ENCODE measurements around the gene TTR.

Gene TTR

DNA sequence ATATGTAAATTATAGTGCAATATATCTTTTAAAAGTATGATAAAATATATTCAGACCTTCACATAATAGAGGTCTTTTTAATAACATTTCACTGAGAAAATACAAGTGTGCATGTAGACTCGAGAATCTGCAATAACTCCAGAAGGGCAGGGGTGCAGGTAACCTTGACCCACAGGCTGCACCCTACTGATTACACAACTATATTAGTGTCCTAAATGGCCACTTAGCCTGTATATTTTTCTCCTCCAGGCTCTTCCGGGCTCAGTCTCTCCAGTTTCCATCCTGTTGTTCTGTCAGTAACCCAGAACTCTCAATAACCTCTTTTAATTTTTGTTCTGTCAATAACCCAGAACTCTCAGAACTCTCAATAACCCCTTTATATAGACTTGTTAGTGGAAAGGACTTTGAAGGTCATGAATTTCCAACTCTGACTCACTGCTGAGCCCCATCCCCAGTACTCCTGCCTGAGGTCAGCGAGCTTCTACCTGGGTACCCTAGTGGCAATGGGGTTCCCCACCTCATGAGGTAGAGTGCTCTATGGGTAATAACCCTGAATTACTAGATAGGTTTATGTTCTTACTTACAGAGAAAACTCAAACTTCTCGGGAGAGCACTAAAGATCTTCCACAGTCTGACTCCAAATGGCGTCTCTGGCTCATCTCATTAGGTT, 8.4 kb upstream of the TTR start:
- no peak for DNase-seq (ENCODE audit: low read depth)
- TF ChIP-seq, protein P1, sequence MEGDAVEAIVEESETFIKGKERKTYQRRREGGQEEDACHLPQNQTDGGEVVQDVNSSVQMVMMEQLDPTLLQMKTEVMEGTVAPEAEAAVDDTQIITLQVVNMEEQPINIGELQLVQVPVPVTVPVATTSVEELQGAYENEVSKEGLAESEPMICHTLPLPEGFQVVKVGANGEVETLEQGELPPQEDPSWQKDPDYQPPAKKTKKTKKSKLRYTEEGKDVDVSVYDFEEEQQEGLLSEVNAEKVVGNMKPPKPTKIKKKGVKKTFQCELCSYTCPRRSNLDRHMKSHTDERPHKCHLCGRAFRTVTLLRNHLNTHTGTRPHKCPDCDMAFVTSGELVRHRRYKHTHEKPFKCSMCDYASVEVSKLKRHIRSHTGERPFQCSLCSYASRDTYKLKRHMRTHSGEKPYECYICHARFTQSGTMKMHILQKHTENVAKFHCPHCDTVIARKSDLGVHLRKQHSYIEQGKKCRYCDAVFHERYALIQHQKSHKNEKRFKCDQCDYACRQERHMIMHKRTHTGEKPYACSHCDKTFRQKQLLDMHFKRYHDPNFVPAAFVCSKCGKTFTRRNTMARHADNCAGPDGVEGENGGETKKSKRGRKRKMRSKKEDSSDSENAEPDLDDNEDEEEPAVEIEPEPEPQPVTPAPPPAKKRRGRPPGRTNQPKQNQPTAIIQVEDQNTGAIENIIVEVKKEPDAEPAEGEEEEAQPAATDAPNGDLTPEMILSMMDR (conservative IDR thresholded peaks at IDR 0.05; ENCODE audit: control insufficient read depth, insufficient read depth, low read depth, low read length): no peak
- no peak overlapping the region for H3K4me3 ChIP-seq (ENCODE audit: control insufficient read depth, low read depth, low read length)

DNA sequence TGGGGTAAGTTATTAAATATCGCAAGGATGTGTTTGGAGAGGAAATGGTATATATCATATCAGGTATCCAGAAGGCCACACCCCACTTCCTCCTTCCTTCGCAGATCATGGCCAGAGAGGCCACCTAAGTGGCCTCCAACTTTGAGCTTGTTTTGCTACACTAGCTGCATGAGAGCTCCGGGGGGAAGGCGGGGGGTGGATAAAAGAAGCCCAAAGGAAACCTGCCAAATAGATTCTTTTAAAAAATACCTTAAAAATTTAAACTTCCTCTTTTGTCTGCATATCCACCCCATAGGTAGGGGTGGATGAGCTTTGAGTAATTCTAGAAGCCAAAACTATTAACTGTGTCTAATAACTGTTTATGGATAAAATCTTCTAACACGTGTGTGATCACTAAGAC, 5.7 kb upstream of the TTR start:
- no peak overlapping the region for H3K4me3 ChIP-seq (ENCODE audit: control insufficient read depth, low read depth, low read length)
- TF ChIP-seq, protein P1 (conservative IDR thresholded peaks at IDR 0.05; ENCODE audit: control insufficient read depth, insufficient read depth, low read depth, low read length): no peak
- no peak for DNase-seq (ENCODE audit: low read depth)

DNA sequence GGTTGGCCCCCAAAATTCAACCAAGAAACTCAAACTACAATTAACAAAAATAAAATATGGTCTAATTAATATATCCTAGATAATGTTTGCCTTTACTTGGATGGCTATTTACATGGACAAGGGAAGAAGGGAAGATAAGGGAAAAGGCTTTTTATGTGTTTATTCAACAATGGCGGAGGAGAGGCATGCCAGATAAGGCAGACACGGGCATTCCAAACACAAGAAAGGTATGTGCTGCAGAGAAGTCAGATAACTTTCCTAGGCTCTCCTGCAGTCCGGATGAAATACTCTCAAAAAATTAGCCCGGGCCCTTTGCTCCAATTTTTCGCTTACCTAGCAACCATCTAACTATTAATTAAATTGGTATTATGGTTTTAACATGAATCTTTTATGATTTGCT, 5.1 kb upstream of the TTR start:
- TF ChIP-seq, protein P1 (conservative IDR thresholded peaks at IDR 0.05; ENCODE audit: control insufficient read depth, insufficient read depth, low read depth, low read length): no peak
- no peak for DNase-seq (ENCODE audit: low read depth)
- no peak overlapping the region for H3K4me3 ChIP-seq (ENCODE audit: control insufficient read depth, low read depth, low read length)

DNA sequence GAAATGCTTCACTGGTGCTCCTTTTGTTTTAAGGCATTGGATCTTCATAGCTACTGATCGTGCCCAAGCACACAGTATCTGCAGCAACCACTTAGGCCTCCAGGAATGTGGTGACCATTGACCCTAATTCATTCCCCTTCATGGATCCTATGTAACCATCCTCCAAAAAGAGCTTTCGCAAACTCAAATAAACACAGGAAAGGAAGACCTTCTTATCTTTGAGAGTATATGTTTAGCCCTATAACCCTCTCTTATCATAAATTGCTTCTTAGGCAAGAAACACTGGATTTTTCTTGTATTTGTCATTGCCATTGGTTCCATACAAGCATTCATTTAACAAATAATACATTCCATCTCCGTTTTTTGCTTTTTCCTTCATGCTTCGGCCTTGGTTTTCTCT, 4.1 kb upstream of the TTR start:
- TF ChIP-seq, protein P1 (conservative IDR thresholded peaks at IDR 0.05; ENCODE audit: control insufficient read depth, insufficient read depth, low read depth, low read length): no peak
- H3K4me3 ChIP-seq (ENCODE audit: control insufficient read depth, low read depth, low read length): no peak overlapping the region
- DNase-seq (ENCODE audit: low read depth): no peak

DNA sequence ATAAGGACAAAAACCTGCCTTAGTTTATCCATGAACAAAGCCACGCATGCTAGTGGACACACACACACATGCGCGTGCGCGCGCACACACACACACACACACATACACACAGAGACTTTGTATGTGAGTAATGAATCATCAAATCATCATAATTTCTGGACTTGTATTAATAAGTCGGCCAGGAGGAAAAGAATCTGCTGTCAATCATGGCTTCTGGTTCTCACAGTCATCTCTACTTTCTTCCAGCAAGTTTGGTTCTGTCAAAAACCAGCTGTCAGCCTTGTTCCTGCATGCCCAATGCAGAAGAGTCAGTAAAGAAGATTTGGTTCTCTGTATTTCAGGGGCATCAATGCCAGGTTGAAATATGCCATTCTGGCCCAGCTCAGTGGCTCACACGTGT, 1.1 kb upstream of the TTR start:
- no peak overlapping the region for H3K4me3 ChIP-seq (ENCODE audit: control insufficient read depth, low read depth, low read length)
- TF ChIP-seq, protein P1 (conservative IDR thresholded peaks at IDR 0.05; ENCODE audit: control insufficient read depth, insufficient read depth, low read depth, low read length): no peak
- DNase-seq (ENCODE audit: low read depth): no peak

DNA sequence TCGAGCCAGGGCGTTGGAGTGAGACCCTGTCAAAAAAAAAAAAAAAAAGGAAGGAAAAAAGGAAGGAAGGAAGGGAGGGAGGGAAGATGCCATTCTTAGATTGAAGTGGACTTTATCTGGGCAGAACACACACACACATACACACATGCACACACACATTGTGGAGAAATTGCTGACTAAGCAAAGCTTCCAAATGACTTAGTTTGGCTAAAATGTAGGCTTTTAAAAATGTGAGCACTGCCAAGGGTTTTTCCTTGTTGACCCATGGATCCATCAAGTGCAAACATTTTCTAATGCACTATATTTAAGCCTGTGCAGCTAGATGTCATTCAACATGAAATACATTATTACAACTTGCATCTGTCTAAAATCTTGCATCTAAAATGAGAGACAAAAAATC, 564 bp upstream of the TTR start:
- TF ChIP-seq, protein P1 (conservative IDR thresholded peaks at IDR 0.05; ENCODE audit: control insufficient read depth, insufficient read depth, low read depth, low read length): no peak
- H3K4me3 ChIP-seq (ENCODE audit: control insufficient read depth, low read depth, low read length): no peak overlapping the region
- no peak for DNase-seq (ENCODE audit: low read depth)
